Measurements from ENCODE around the gene ISOC2. TPM values are rescaled to one million over a fixed set of nuclear protein-coding genes. Genes with fewer than 3 reads are reported as not detected.

The ISOC2 gene
- total and polyA plus RNA-seq, 9 donors = 1.4 to 39.4 (median 31.7) TPM

- no peaks in the 10 kb centered on the region for H3K36me3 ChIP-seq
- TF ChIP-seq POLR2A (IDR thresholded peaks at IDR 0.05) (no peak), EP300 (IDR thresholded peaks at IDR 0.05) (no peak)
- TF ChIP-seq, protein P1, sequence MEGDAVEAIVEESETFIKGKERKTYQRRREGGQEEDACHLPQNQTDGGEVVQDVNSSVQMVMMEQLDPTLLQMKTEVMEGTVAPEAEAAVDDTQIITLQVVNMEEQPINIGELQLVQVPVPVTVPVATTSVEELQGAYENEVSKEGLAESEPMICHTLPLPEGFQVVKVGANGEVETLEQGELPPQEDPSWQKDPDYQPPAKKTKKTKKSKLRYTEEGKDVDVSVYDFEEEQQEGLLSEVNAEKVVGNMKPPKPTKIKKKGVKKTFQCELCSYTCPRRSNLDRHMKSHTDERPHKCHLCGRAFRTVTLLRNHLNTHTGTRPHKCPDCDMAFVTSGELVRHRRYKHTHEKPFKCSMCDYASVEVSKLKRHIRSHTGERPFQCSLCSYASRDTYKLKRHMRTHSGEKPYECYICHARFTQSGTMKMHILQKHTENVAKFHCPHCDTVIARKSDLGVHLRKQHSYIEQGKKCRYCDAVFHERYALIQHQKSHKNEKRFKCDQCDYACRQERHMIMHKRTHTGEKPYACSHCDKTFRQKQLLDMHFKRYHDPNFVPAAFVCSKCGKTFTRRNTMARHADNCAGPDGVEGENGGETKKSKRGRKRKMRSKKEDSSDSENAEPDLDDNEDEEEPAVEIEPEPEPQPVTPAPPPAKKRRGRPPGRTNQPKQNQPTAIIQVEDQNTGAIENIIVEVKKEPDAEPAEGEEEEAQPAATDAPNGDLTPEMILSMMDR (IDR thresholded peaks at IDR 0.05) = no peak
- H3K27me3 ChIP-seq = no peaks in the 10 kb centered on the region
- H3K27ac ChIP-seq = peak overlapping the region; percentile 85 to 89
- WGBS, 3 donors = 24 to 42% (median 28%) methylated on average over 16 to 18 of the region's 18 CpGs
- H3K9me3 ChIP-seq = no peaks in the 10 kb centered on the region
- intact Hi-C loops (cut with DNase I) = no loop called here
- peaks cover 28% of the 10 kb centered on the region for H3K4me1 ChIP-seq (ENCODE audit: insufficient read depth)
- peak in 2 of 5 donors; percentile 50 to 52 for DNase-seq
- peak overlapping the region; percentile 72 for H3K4me3 ChIP-seq
Observed at GRCh38 chr19:55485439-55486011, 24.1 kb upstream of the ISOC2 start.

GRCh38 chr19:55484593-55485438, 23.4 kb upstream of the ISOC2 start, which contains the start of gene NAT14:
TSS of gene NAT14 (plus strand) at chr19:55485188. CDS start at chr19:55485709, 521 bp downstream.
- DNase-seq = peak; percentile 70 to 86 (median 80)
- intact Hi-C loops (cut with DNase I) = no loop called here
- no peak for TF ChIP-seq EP300 (IDR thresholded peaks at IDR 0.05)
- TF ChIP-seq, protein P1 (IDR thresholded peaks at IDR 0.05) = no peak
- TF ChIP-seq POLR2A (IDR thresholded peaks at IDR 0.05) = peak; percentile 20
- no peaks in the 10 kb centered on the region for H3K9me3 ChIP-seq
- no peaks in the 10 kb centered on the region for H3K36me3 ChIP-seq
- peak within 1 kb of the TSS; percentile 72 for H3K4me3 ChIP-seq
- WGBS, 3 donors = 1 to 2% (median 2%) methylated on average over 47 to 78 of the region's 78 CpGs
- H3K4me1 ChIP-seq (ENCODE audit: insufficient read depth) = peaks cover 28% of the 10 kb centered on the region
- no peaks in the 10 kb centered on the region for H3K27me3 ChIP-seq
- peak within 1 kb of the TSS; percentile 85 to 89 for H3K27ac ChIP-seq

GRCh38 chr19:55483706-55484592, 22.5 kb upstream of the ISOC2 start:
- no peak overlapping the region for H3K27ac ChIP-seq
- H3K36me3 ChIP-seq = no peaks in the 10 kb centered on the region
- DNase-seq = peak in 3 of 5 donors; percentile 48 to 57 (median 50)
- H3K9me3 ChIP-seq = no peaks in the 10 kb centered on the region
- no peaks in the 10 kb centered on the region for H3K27me3 ChIP-seq
- peaks cover 28% of the 10 kb centered on the region for H3K4me1 ChIP-seq (ENCODE audit: insufficient read depth)
- no peak for TF ChIP-seq POLR2A (IDR thresholded peaks at IDR 0.05)
- no peak for TF ChIP-seq EP300 (IDR thresholded peaks at IDR 0.05)
- TF ChIP-seq, protein P1 (IDR thresholded peaks at IDR 0.05) = no peak
- peak overlapping the region; percentile 72 for H3K4me3 ChIP-seq
- intact Hi-C loops (cut with DNase I) = no loop called here
- 76 to 83% (median 78%) methylated on average over 34 to 46 of the region's 46 CpGs for WGBS, 3 donors
